Tibial nerve (tissue), 4 donors: ENCODE measurements around the gene GJA10.

Experiments used
- CTCF ChIP-seq, 5 experiments: fragments of 200-600 bp in 3 of 5; fragments of 450-650 bp in 2 of 5; sonication (generic) in 3 of 5; IDR thresholded peaks; one replicate each; pipeline ENCODE4 v1.5.1; 2016 to 2019; ENCODE audit warnings: antibody characterized with exemption in 5 of 5, mild to moderate bottlenecking in 3 of 5, moderate library complexity in 2 of 5
- EP300 ChIP-seq, 2 donors: sonication (generic); formaldehyde crosslinking; IDR thresholded peaks; one replicate each; pipeline ENCODE4 v1.6.1; 2017; ENCODE audit warnings: antibody characterized with exemption in 2 of 2, mild to moderate bottlenecking in 1 of 2
- POLR2A ChIP-seq, 2 donors: fragments of 450-650 bp; IDR thresholded peaks; one replicate each; pipeline ENCODE4 v1.6.1; 2017; ENCODE audit warnings: antibody characterized with exemption in 2 of 2, mild to moderate bottlenecking in 2 of 2, moderate library complexity in 2 of 2

- TF ChIP-seq CTCF (IDR thresholded peaks at IDR 0.05) (no peak), POLR2A (IDR thresholded peaks at IDR 0.05) (no peak), EP300 (IDR thresholded peaks at IDR 0.05) (no peak)
Observed at GRCh38 chr6:89930789-89931188, 36.5 kb downstream of the GJA10 start.
